Left ventricle myocardium superior (tissue), 1 donor: ENCODE measurements around the gene NUP98. TPM values are rescaled to one million over a fixed set of nuclear protein-coding genes. Genes with fewer than 3 reads are reported as not detected.
"Not testable (repeated sequence)": the region's sequence is repeated elsewhere in the genome, so short reads cannot be mapped to it uniquely, and the experiment has no call there.

Experiments used
- ATAC-seq: fragments of 200-7000 bp; cut with Tn5 transposase; one replicate; pipeline ENCODE4 v1.9.1; 2020; ENCODE audit warnings: mild to moderate bottlenecking, moderate library complexity
- DNase-seq: peaks from one replicate; pipeline ENCODE4 v3.0.0-alpha.2; 2020
- intact Hi-C: fragments of 100-400 bp; cut with micrococcal nuclease; formaldehyde crosslinking; loops from one replicate; pipeline ENCODE4 v1.11.0; 2022
- total RNA-seq: library from RNA; stranded (reverse); fragmentation: NEBNext Ultra II Directional; extraction: Animal tissue kit (Norgen Biotek cat#: 25700); gene quantifications from one replicate; pipeline ENCODE4 v1.2.1, GENCODE V29; 2021
- donor health status: DM: no; HTN: yes; CAD: no; lungs with severe emphysema.

Gene NUP98
- total RNA-seq, 1 donor from 2014 or later, result 40.3 TPM

DNA sequence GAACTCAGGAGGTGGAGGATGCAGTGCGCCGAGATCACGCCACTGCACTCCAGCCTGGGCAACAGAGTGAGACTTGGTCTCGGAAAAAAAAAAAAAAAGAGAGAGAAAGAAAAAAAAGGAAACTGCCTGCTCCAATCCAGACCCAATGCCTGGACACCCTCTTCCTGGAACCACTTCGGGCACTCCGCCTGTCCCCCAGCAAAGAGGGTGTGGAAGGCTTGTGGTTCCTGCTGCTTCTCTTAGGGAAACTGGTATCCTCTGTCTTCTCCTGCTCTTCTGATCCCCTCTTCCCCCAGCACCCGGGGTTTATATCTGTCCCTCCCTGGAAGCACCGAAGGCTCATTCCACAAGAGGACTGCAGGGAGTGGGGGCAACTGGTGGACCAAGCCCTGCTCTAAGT, 139.1 kb downstream of the NUP98 start:
- intact Hi-C loops, result no loop called here
- ATAC-seq (no peak), DNase-seq (no peak)

DNA sequence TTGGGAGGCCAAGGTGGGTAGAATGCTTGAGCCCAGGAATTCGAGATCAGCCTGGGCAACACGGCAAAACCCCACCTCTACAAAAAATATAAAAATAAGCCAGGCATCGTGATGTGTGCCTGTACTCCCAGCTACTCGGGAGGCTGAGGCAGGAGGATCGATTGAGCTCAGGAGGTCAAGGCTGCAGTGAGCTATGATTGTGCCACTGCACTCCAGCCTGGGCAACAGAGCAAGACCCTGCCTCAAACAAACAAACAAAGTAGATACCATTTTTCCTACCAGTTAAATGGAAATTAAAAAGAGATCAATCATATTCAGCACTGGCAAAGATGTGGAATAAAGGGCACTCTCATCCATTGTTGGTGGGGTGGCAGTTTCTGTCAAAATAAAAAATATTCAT, 140.0 kb downstream of the NUP98 start:
- ATAC-seq, intact Hi-C loops, DNase-seq: not testable (repeated sequence)

DNA sequence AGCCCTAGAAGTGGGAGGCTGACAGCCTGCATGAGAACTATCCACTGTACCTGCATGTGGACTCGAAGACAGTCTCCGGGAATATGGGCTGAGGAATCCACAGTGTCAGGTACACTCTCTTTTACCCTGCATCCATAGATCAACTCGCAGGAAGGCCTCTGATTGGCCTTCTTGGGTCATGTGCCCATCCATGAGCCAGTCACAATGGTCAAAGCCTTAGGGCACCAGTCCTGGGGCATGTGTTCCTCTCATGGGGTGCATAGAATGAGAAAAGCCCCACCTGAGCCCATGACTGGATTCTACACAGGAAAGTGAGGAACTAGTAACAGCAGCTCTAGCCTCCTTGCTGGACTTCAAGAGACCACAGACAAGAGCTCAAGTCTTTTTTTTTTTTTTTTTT, 141.8 kb downstream of the NUP98 start:
- no peak for ATAC-seq
- intact Hi-C loops, result no loop called here
- no peak for DNase-seq

DNA sequence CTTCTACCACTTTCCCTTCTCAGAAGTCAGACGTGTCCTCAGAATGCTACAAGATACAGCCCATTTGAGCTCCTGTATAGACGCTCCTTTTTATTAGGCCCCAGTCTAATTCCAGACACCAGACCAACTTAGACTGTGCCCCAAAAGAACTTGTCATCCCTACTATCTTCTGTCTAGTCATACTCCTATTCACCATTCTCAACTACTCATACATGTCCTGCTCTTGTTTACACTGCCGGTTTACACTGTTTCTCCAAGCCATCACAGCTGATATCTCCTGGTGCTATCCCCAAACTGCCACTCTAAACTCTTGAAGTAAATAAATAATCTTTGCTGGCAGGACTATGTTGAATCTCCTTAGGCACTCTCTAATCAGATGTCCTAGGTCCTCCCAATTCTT, 144.8 kb downstream of the NUP98 start:
- intact Hi-C loops, result not testable (repeated sequence)

DNA sequence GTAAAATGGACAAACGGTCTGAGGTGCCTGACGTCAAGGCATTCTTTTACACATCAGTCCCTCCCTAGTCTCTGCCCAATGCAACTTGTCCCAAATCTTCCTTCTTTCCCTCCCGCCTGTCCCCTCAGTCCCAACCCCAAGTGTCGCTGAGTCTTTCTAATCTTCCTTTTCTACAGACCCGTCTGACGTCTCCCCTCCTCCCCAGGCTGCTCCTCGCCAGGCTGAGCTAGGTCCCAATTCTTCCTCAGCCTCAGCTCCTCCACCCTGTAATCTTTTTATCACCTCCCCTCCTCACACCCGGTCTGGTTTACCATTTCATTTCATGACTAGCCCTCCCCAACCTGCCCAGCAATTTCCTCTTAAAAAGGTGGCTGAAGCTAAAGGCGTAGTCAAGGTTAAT, 148.0 kb downstream of the NUP98 start:
- ATAC-seq, intact Hi-C loops: not testable (repeated sequence)

More for the DNA sequence above, 144.8 kb downstream of the NUP98 start:
- ATAC-seq, DNase-seq: not testable (repeated sequence)

DNA sequence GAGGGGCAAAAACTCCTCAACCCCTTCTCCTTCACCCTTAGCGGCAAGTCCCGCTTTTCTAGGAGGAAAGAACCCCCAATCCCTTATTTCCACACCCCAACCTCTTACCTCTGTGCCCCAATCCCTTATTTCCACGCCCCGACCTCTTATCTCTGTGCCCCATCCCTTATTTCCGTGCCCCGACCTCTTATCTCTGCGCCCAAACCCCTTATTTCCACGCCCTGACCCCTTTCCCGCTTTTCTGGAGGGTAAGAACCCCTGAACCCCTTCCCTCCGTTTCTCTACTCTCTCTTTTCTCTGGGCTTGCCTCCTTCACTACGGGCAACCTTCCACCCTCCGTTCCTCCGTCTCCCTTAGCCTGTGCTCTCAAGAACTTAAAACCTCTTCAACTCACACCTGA, 148.5 kb downstream of the NUP98 start:
- intact Hi-C loops, DNase-seq, ATAC-seq: not testable (repeated sequence)

More for the DNA sequence above, 148.0 kb downstream of the NUP98 start:
- DNase-seq, result not testable (repeated sequence)

DNA sequence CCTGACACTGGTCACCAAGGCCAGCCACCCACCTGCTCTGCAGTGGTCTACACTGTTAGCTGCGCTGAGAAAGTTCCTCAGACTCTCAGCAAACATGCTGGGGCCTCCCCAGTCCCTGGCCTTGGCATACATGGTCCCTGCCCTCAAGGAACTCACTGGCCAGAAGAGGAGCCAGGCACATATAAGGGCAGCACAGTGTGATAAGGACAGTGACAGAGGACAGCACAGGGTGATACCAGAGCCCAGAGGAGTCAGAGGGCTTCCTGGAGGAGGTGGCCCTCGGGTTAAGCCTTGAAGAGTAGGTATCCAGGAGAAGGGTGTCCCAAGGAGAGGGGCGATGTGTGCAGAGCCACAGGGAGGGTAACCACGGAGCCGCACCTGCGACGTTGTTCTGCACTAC, 151.8 kb downstream of the NUP98 start:
- peak; percentile 10 for DNase-seq
- intact Hi-C loops, result no loop called here
- no peak for ATAC-seq

DNA sequence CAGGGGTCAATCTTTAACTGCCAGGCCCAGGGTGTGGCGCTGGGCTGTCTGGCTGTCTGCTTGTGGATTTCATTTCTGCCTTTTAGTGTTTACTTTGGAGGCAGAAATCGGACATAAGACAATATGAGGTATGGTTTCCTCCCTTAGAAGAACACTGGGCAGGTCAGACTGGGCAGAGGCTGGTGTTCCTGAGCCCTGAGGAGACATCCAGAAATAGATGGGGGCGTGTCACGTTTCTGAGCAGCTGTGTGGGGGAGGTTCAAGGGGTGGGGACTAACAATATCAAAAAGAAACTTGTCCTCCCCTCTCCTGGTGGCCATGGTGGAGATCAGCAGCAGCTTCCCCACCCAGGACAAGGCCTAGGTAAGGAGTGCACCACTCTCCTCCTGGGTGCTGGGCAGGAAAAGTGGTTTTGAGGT, 152.5 kb downstream of the NUP98 start, which contains the start of gene ART1:
TSS of gene ART1 (plus strand) at position 312 of the 419 bp plus-strand sequence. CDS start 14,086 bp downstream, outside the sequence.
- intact Hi-C loops, result no loop called here
- ATAC-seq, result peak; percentile 72
- DNase-seq, result peak; percentile 56

DNA sequence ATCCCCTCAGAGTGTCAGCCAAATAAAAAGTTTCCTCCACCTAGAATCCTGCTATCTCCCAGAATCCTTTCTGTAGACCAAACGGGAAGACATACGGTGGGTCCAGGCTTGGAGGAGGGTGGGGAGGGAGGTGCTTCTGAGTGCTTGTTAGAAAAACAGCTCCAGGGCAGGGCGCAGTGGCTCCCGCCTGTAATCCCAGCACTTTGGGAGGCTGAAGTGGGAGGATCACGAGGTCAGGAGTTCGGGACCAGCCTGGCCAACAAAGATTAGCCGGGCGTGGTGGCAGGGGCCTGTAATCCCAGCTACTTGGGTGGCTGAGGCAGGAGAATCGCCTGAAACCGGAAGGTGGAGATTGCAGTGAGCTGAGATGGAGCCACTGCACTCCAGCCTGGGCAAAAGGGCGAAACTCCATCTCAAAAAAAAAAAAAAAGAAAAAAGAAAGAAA, 154.2 kb downstream of the NUP98 start:
- ATAC-seq, intact Hi-C loops: not testable (repeated sequence)

DNA sequence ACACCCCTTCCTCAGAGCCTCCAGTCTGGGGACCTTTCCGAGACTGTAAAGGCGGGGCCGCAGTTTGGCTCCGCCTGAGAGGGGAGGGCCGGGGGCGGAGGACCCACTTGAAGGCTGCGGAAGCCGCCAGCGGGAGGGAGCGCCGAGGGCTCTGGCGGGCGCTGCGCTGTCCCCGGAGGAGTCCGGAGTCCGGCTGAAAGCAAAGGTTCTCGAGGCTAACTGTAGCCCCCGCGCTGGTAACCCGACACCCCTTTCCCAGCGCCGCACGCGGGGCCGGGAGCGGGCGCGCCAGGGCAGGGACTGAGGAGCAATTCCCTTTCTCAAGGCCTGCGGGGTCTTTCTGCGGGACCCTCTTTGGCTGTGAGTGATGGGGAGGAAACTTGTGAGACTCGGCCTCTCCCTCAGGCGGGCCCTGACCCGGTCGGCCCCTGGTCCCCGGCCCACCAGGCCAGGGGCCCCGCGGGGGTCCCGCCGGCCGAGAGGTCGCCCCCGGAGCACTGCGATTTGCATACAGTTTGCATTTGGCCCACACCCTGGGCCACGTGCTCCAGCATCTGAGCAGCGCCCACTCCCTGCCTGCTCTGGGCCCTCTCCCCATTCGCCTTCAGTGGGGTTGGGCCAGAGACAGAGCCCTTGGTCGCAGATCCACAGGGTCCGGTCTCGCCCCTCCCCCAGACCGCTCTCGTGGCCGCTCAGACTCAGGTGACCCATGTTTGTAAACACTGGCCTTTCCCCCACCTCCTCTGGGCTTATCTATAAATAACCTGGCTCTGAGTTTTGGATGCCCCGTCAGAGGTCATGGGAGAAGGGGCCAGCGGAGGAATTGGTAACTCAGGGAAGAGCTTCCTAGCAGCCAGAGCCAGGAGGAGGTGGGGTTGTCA, 155.0 kb downstream of the NUP98 start:
- ATAC-seq (peak; percentile 92), DNase-seq (peak; percentile 93)
- intact Hi-C loops, result no loop called here

More for the DNA sequence above, 154.2 kb downstream of the NUP98 start:
- DNase-seq, result peak; percentile 27

DNA sequence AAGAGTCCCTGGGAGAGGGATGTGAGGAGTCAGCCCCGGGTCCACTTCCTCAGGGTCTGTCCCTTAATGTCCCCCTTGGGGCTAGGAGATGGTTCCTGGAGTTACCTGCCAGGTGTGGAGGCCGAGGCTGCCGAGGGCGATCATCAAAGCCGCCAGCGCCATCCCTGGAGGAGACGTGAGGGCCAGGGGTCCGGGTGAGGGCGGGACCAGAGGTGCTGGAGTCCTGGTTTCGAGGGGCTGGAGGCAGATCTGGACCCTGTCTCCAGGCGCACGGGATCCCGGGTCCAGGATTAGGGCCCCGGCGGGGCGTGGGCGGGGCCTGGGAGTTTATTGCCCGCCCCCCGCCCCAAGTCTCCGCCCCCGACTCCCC, 155.7 kb downstream of the NUP98 start, which contains the start of gene ART5:
TSS of gene ART5 (minus strand) at position 292 of the 370 bp plus-strand sequence. CDS start at position 162, 130 bp downstream.
- intact Hi-C loops, result no loop called here
- ATAC-seq (no peak), DNase-seq (no peak)

DNA sequence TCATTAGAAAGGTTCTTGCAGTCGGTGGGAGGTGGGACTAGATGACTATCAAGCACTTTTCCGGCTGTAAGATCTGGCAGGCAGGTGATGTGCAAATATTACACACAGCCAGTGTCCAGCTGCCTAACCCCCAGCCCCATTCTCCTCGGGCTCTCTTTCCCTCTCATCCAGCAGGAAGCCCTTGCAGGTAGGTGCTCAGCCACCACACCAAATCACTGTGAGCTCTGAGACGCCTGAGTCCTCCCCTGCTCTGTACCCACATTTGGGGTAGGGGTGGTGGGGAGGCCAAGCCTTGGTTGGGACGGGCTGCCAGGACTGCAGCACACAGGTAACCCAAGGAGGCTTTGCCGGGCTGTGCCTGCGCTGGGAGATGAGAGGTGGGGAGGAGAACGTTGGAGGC, 156.2 kb downstream of the NUP98 start:
- no peak for ATAC-seq
- peak; percentile 21 for DNase-seq
- intact Hi-C loops, result no loop called here

DNA sequence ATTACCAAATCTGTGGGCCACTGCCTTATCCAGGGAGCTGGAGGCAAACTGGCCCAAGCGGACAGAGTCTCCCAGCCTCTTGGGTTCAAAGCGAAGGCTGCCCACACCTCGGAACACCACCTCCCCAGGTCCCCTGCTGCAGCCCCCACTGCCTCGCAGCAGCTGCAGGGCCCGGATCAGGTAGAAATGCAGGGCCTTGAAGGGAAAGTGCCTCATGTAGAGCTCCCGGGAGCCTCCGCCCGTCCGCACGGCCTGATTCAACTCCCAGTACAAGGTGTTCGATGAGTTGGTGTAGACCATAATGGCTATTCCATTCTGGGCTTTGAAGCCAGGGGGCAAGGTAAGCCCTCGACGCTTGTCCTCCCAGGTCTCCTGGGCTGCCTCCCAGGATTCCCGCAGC, 157.5 kb downstream of the NUP98 start:
- intact Hi-C loops, result no loop called here
- peak; percentile 24 for DNase-seq
- ATAC-seq, result no peak

DNA sequence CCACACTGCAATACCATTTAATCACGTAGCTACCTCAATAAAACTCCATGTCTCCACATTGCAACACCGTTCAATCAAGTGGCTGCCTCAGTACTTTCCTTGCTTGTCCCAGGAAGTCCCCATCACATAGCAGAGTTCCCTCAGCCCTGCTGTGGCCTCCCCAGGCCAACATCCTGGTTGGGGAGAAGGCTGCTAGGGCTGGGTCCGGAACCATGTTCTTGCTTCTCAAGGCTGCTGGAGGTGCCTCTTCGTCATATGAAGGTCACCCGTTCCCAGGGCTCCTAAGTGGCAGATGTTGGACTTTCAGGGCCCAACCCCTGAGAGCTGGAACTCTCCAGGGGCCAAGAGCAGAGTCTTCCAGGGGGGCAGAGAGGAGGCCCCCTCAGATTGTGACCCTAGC, 158.8 kb downstream of the NUP98 start:
- DNase-seq (no peak), ATAC-seq (no peak)
- intact Hi-C loops, result no loop called here

DNA sequence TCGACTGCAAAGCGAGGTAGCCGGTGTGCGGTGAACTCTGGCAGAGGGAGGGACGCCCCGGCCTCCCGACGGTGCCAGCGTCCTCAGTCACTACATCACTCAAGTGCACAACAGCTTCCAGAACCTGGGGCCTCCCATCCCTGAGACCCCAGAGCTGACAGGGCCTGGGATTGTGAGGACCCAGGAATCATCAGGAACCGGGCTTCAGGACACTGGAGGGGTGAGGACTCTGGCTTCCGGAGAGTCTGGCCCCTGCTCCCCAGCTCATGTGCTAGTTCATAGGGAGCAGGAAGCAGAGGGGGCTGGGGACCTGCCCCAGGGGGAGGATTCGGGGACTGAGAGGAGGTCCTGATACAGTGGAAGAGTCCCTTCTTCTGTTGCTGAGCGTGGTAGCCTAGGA, 160.2 kb downstream of the NUP98 start:
- DNase-seq, result no peak
- intact Hi-C loops, result no loop called here
- ATAC-seq, result no peak

DNA sequence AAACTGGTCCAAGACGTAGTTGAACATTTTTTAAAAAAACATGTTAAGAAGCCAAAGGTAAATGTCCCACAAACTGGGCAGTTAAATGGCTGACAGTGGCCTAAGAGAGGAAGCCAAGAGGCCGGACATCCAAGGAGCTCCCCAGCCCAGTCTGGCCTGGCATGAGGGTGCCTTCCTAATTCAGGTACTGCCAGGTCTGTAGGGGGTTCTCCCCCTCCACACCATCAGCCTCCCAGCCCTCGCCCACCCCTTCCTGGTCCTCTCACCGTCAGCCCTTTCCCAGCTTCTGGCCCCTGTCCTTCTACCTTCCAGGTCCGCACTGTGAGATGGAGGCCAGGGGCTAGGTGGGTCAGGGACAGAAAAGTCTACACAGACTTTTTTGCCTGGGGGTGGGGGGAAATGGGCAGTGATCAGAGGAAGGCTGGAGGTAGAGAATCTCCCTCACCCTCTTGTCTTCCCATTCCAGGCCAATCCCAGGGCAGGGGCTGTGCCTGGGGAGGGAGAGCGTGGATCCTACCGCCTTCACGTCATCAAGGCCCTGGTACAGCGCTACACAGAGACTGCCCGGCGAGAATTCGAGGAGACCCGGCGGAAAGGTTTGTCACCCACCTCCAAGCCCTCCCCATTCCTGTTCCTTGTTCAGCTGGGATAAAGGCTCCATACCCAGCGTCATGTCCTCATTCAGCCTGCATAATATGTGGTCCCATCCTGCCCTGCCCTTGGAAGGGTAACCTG, 161.5 kb downstream of the NUP98 start:
- DNase-seq, result no peak

DNA sequence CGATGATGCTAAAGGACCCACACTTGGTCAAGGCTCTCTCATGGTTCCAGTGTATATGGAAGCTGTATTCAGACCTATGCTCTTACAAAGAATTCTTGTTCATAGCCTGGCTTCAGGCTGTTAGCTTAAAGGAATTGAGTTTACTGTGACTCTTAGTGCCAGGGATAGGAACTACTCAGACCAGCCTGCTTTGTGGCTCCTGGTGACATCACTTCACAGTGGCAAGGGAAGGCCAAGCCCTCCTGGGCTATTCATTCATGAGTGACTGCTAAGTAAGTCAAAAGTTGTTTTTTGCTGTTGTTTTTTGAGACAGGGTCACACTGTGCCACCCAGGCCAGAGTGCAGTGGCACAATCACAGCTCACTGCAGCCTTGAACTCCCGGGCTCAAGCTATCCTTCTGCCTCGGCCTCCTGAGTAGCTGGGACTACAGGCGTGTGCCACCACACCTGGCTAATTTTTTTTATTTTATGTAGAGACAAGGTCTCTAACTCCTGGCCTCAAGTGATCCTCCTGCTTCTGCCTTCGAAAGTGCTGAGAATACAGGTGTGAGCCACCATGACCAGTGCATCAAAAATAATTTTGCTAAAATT, 165.2 kb downstream of the NUP98 start:
- DNase-seq (no peak), ATAC-seq (no peak)
- intact Hi-C loops, result no loop called here

More for the DNA sequence above, 161.5 kb downstream of the NUP98 start:
- intact Hi-C loops, result no loop called here
- ATAC-seq, result no peak

DNA sequence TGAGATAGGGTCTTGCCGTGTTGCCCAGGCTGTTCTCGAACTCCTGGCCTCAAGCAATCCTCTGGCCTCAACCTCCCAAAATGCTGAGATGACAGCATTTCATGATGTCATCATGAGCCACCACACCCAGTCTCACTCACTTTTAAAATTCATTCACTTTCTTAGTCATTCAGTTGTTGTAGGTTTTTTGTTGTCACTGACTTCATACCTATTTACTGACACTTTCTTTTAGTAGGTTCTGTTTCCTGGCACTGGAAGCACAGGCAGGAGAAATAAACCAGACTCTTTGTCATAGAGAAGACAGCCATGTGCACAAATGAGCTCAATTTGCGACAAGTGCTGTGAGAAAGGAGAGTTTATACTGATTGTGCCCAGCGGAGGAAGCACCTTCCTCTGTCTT, 166.0 kb downstream of the NUP98 start:
- ATAC-seq, result peak; percentile 59
- intact Hi-C loops, result no loop called here
- DNase-seq, result no peak

DNA sequence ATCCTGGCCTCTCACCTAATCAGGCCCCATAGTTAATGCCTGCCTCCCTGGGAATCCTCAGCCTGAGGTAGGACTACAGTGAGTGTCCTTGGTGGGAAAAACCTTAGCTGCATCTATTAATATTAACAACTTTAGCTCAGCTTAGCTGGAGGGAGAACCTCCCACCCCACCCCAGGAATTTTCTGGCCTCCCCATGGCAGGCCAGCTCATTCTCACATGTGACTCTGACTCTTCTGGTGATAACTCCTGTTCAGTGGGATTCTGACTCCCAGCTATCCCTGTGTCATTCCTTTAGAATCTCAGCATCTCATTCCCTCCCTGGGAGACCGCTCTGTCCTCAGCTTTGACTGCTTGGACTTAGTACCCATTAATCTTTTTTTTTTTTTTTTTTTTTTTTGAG, 170.1 kb downstream of the NUP98 start:
- DNase-seq, result no peak
- ATAC-seq, result no peak
- intact Hi-C loops, result no loop called here
